GM12864 (cell line): ENCODE measurements around the gene CCR7.

ENCODE experiments used
- DNase-seq: peaks from one replicate; pipeline ENCODE4 v3.0.0-alpha.2; 2011; ENCODE audit warnings: low read depth
- H3K4me3 ChIP-seq: 2 replicates; pipeline ENCODE4 v1.5.1; 2011; ENCODE audit warnings: mild to moderate bottlenecking, low read depth, low read length, control low read depth
- CTCF ChIP-seq: IDR thresholded peaks from 2 replicates; pipeline ENCODE4 v1.5.1; 2011; ENCODE audit warnings: low read depth, mild to moderate bottlenecking, moderate library complexity, low read length, control low read depth, inconsistent platforms; ENCODE audit errors: missing control alignments

Gene CCR7

GRCh38 chr17:40534371-40535189 is 30.7 kb downstream of the CCR7 start:
- no peak for TF ChIP-seq CTCF
- no peak overlapping the region for H3K4me3 ChIP-seq
- no peak for DNase-seq

GRCh38 chr17:40533896-40534295 is 31.4 kb downstream of the CCR7 start:
- no peak overlapping the region for H3K4me3 ChIP-seq
- no peak for DNase-seq
- TF ChIP-seq CTCF, result no peak

- TF ChIP-seq CTCF, result no peak
- peak overlapping the region; percentile 15; the same call in 1 of the 2 replicates for H3K4me3 ChIP-seq
- no peak for DNase-seq
Observed at GRCh38 chr17:40532520-40533253, 32.6 kb downstream of the CCR7 start.

GRCh38 chr17:40531051-40531991 is 34.0 kb downstream of the CCR7 start:
- TF ChIP-seq CTCF, result no peak
- peak; percentile 62 for DNase-seq
- peak overlapping the region; percentile 44 for H3K4me3 ChIP-seq

- no peak for DNase-seq
- H3K4me3 ChIP-seq, result no peak overlapping the region
- TF ChIP-seq CTCF, result no peak
Observed at GRCh38 chr17:40530531-40530994, 34.7 kb downstream of the CCR7 start.

- DNase-seq, result no peak
- H3K4me3 ChIP-seq, result no peak overlapping the region
- no peak for TF ChIP-seq CTCF
Observed at GRCh38 chr17:40529991-40530390, 35.3 kb downstream of the CCR7 start.
